ENCODE results near the gene GPSM1.

DNA sequence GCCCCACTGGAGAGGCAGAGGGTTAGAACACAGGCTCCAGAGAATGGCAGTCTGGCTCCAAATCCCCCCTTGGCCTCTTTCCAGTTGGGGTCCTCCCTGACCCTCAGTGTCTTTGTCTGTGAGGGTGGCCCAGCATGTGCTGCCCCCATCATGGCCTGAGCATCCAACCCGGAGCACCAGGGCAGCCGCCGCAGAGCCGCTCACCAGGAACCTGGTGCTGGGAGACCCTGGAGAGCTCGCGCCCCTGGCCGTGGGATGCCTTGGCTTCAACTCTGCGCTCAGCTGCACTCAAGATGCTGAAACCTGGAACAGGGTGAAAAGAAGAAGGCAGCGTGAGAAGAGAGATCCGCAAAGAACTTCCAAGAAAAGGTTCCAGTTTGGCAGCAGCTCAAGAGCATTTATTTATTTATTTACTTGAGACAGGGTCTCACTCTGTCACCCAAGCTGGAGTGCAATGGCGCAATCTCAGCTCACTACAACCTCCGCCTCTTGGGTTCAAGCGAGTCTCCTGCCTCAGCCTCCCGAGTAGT is 27.3 kb upstream of the GPSM1 start:
- TF ChIP-seq, protein P1, sequence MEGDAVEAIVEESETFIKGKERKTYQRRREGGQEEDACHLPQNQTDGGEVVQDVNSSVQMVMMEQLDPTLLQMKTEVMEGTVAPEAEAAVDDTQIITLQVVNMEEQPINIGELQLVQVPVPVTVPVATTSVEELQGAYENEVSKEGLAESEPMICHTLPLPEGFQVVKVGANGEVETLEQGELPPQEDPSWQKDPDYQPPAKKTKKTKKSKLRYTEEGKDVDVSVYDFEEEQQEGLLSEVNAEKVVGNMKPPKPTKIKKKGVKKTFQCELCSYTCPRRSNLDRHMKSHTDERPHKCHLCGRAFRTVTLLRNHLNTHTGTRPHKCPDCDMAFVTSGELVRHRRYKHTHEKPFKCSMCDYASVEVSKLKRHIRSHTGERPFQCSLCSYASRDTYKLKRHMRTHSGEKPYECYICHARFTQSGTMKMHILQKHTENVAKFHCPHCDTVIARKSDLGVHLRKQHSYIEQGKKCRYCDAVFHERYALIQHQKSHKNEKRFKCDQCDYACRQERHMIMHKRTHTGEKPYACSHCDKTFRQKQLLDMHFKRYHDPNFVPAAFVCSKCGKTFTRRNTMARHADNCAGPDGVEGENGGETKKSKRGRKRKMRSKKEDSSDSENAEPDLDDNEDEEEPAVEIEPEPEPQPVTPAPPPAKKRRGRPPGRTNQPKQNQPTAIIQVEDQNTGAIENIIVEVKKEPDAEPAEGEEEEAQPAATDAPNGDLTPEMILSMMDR (IDR thresholded peaks at IDR 0.05; ENCODE audit: borderline replicate concordance, extremely low read depth, low read length, poor library complexity, severe bottlenecking), result no peak
- TF ChIP-seq EZH2 (IDR thresholded peaks at IDR 0.05; ENCODE audit: borderline replicate concordance, low read depth, low read length, severe bottlenecking), result no peak

Data from DND-41 (cell line).